Left lobe of liver (tissue), 2 donors: ENCODE measurements around the gene C2. TPM values are rescaled to one million over a fixed set of nuclear protein-coding genes. Genes with fewer than 3 reads are reported as not detected.

ENCODE experiments used
- ATAC-seq: fragments of 200-7000 bp; cut with Tn5 transposase; one replicate; pipeline ENCODE4 v1.9.1; 2020; ENCODE audit warnings: mild to moderate bottlenecking, moderate library complexity
- DNase-seq: peaks from one replicate; pipeline ENCODE4 v3.0.0-alpha.2; 2020; ENCODE audit warnings: low spot score
- total RNA-seq: library from RNA; stranded (reverse); gene quantifications from one replicate; pipeline ENCODE4 v1.2.1, GENCODE V29; 2021
- donor health status: DM: no; HTN: no; CAD: no; lungs with moderate emphysema.
- donor health status: DM: no; HTN: yes; CAD: no.

C2 gene
- 451 TPM for total RNA-seq

GRCh38 chr6:31927242-31927862 lies at the start of gene C2:
Gene C2 (plus strand): TSS chr6:31927717. CDS start chr6:31927753, 36 bp downstream.
- peak; percentile 92 for DNase-seq

DNA sequence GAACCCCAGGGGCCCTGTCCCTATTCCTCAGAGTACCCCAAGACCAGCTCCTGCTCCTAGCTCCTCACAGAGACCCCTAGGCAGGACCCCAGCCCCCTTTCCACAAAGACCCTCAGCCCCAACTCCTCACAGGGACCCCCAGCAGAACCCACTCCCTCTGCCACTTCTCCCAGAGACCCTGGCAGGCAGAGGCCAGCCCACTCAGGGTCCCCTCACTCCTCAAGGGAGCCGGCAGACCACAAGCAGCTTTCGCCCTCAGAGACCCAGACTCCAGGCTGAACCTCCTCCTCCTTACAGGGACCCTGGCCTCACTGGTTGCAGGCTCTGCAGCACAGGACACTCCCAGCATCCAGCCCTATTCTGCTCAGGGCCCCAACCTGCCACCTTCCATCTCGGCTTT lies 49.3 kb upstream of the C2 start:
- ATAC-seq (no peak), DNase-seq (no peak)

More at GRCh38 chr6:31927242-31927862, at the start of gene C2:
- ATAC-seq = peak; percentile 83

DNA sequence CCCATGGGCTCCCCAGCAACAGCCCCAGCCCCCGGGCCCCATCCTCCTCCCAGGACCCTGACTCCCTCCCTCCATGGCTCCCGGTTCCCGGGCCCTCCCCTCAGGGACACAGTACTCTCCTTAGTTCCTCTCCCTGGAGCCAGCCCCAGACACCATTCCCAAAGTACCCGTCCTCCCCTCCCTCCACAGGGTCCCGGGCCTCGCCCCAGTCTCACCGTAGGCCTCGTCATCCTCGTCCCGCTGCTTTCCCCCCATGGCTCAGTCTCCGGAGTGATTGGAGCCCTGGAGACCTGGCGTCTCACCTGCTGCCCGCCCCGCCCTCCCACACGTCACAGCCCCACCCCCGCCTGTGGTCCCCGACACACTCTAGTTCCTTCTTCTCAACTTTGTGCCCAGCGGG lies 48.8 kb upstream of the C2 start, which contains the start of gene SLC44A4:
SLC44A4 (minus strand) TSS at position 272 of the 400 bp plus-strand sequence; CDS start at position 255, 17 bp downstream.
- no peak for ATAC-seq
- DNase-seq = no peak

DNA sequence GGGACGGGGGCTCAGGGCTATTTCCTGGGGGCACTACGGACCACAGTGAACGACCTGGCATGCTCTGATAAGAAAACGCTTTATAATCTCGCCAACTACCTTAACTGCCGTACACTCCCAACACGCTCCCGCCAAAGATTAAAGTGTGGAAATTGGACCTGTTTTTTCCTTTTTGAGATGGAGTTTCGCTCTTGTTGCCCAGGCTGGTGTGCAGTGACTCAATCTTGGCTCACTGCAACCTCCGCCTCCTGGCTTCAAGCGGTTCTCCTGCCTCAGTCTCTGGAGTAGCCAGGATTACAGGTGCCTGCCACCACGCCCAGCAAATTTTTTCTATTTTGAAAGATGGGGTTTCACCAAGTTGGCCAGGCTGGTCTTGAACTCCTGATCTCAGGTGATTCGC lies 48.4 kb upstream of the C2 start:
- DNase-seq (no peak), ATAC-seq (no peak)

GRCh38 chr6:31879901-31880300 lies 47.6 kb upstream of the C2 start:
- ATAC-seq = no peak
- DNase-seq = no peak

DNA sequence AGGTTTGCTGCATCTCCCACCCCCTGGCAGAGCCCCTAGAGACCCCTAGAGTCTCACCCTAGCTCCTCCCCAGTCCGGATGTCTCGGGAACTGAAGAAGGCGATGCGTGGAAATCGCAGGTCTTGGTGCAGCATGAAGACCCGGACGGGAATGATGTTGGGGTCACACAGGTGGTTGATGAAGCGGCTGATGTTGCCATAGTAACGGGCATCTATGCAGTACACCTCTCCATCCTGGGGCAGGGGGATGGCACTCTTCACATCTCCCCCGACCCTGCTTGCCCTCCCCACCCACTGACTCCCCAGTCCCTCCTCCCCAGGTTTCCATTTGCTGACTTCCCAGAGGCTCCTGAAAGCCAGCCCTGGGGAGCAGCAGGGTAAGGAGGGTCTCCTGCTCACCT lies 46.9 kb upstream of the C2 start:
- DNase-seq (no peak), ATAC-seq (no peak)

GRCh38 chr6:31881136-31881859 lies 46.2 kb upstream of the C2 start:
- ATAC-seq (no peak), DNase-seq (no peak)

GRCh38 chr6:31882344-31882743 lies 45.2 kb upstream of the C2 start:
- no peak for DNase-seq

DNA sequence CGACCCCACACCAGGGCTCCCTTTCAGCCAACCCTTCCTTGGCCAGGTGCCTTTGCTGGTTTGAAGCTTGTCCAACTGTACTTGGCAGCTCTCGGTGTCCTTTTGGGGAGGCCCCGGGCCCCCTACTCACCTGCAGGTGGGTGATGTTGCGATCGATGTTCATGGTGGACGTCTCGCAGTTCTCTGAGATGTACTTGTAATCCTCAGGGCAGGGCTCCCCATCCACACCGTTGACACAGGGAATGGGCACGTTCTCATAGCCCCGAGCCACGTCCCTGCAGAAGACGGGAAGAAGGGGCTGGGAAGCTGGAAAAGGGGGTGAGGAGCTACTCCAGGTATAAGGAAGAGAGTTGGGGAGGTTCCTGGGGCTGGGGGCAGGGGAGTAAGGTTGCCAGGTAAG lies 43.8 kb upstream of the C2 start:
- DNase-seq = no peak
- no peak for ATAC-seq

More at GRCh38 chr6:31882344-31882743, 45.2 kb upstream of the C2 start:
- no peak for ATAC-seq

DNA sequence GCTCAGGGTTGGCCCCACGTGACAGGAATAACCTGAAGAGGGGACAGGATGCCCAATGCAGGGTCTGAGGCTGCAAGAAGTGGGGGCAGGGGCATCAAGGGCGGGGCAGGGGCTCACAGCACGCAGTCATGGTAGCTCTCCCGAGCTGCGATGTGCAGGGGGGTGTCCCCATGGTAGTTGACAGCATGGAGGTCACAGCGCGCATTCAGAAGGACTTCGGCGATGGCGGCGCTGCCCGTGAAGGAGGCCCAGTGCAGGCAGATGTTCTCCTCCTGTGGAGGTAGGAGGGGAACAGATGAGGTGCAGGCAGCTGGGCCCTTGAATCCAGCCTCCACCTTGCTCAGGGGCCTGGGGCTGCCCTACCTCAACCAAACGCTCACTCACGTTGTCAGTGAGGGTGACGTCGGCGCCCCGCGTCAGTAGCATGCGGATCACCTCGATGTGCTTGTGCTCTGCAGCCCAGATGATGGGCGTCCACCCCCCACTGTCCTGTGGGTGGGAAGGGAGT lies 42.9 kb upstream of the C2 start:
- DNase-seq (no peak), ATAC-seq (no peak)

GRCh38 chr6:31886541-31886991 lies 41.0 kb upstream of the C2 start:
- DNase-seq (no peak), ATAC-seq (no peak)

- DNase-seq (no peak), ATAC-seq (no peak)
Observed at GRCh38 chr6:31887173-31888007, 40.1 kb upstream of the C2 start.

GRCh38 chr6:31888276-31889258 lies 39.0 kb upstream of the C2 start:
- ATAC-seq (peak; percentile 67), DNase-seq (no peak)

- ATAC-seq (no peak), DNase-seq (no peak)
Observed at GRCh38 chr6:31889331-31889972, 38.1 kb upstream of the C2 start.

DNA sequence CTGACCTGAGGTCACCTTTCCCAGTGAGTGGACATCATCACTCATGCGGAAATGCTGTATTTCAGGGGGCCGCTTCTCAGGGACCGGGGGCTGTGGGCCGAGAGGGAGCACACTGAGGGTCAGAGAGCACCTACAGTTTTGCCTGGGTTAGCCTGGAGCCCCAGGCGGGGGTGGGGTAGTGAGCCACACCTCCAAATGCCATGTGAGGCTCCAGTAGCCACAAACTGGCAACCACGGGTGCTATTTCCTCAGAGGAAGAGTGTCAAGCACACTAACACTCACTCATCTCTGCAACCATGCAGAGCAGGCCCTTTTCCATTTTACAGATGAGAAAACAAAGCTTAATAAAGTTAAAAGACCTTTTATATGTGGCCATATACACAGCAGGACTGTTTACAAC lies 34.7 kb upstream of the C2 start:
- DNase-seq (no peak), ATAC-seq (no peak)

DNA sequence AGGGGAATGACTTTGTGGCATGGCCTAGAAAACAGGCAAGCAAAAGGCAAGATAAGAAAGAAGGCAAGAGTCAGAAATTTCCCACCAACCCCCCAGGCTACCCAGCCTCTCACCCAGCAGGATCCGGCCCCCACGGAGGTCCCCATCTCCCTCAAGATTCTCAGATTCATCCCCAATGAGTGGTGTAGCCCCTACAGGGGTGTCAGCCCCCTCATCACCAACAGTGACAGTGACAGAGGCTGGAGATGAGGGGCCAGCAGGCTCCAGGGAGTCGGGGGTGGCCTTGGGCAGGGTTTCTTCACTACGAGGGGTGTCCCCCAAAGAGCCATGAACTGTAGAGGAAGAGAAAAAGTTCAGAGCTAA lies 31.0 kb upstream of the C2 start:
- DNase-seq = no peak

DNA sequence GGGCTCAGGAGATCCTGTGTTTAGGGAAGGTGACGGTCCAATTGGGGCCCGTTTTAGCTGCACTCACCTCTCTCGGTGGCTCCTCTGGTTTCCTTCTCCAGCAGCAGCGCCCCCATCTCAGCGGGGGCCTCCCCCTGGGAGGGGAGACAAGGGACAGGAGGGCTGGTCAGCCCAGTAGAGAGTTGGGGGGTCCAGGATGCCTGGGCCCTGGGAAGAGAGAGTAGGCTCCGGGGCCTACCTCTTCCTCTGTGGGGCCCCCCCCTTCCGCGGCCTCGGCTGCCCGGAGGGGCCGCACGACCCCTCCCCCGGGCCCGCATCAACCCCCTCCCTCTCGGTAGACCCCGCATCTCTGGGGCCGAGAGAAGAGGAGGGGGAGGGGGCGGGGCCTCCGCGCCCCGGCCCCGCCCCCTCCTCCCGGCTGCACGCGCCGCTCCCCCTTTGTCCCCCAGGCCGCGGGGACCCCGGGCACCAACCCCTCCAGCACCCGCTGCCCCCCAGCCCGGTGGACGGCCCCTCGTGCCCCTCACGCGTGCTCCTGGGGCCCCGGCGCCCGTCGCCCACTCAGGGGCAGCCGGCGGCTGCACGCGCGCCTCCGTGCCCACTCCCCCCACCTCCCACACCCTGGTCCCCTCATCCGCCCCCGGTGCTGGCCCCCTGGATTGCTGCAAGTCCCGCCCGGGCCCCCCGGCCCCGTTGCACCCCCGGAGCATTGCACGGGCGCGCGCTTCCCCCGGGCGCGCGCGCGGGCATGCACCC lies 30.5 kb upstream of the C2 start:
- no peak for ATAC-seq

More for the DNA sequence above, 31.0 kb upstream of the C2 start:
- ATAC-seq = no peak

GRCh38 chr6:31897612-31898382 lies 29.7 kb upstream of the C2 start, which contains the start of gene EHMT2:
Gene EHMT2 (minus strand): TSS chr6:31897698. CDS start chr6:31897677, 21 bp downstream.
- DNase-seq = peak; percentile 88
- peak; percentile 61 for ATAC-seq

More for the DNA sequence above, 30.5 kb upstream of the C2 start:
- no peak for DNase-seq
